ENCODE measurements around the gene CHURC1. TPM values are rescaled to one million over a fixed set of nuclear protein-coding genes. Genes with fewer than 3 reads are reported as not detected.
A peak's percentile ranks its signal among the peaks of the same experiment; 100 is the strongest.

The CHURC1 gene
- total and polyA plus RNA-seq, 2 experiments from 2014 or later, result 62.4 to 134 TPM

- H3K9me3 ChIP-seq (ENCODE audit: low read depth), result no peaks in the 10 kb centered on the region
- peak overlapping the region; percentile 81 for H2AFZ ChIP-seq
- H3K36me3 ChIP-seq (replicated peaks; ENCODE audit: insufficient read depth, low read depth), result no peaks in the 10 kb centered on the region
- 2% methylated on average over 41 of the region's 49 CpGs for WGBS (ENCODE audit: low lambda C conversion rate, missing lambda C conversion rate)
- H3K27ac ChIP-seq, result no peak overlapping the region
- peak overlapping the region; percentile 98 for H3K4me2 ChIP-seq
- peak overlapping the region; percentile 66 for H3K4me3 ChIP-seq
- TF ChIP-seq EZH2 (IDR thresholded peaks at IDR 0.05; ENCODE audit: borderline replicate concordance) (no peak), CTCF (IDR thresholded peaks at IDR 0.05; ENCODE audit: poor library complexity) (no peak), EZH2phosphoT487 (IDR thresholded peaks at IDR 0.05; ENCODE audit: low read depth, severe bottlenecking, unreplicated experiment) (no peak)
- no peaks in the 10 kb centered on the region for H3K79me2 ChIP-seq
- no peaks in the 10 kb centered on the region for H3K9me2 ChIP-seq (replicated peaks; ENCODE audit: insufficient read depth)
- DNase-seq (ENCODE audit: low spot score), result peak; percentile 60
- H4K20me1 ChIP-seq (ENCODE audit: insufficient read depth, poor library complexity, severe bottlenecking), result no peaks in the 10 kb centered on the region
- H3K27me3 ChIP-seq, result peaks cover 71% of the 10 kb centered on the region
- no peaks in the 10 kb centered on the region for H3K4me1 ChIP-seq (ENCODE audit: insufficient read depth)
Measured at GRCh38 chr14:64880221-64881121, 33.8 kb upstream of the CHURC1 start.

GRCh38 chr14:64885559-64885958 is 28.7 kb upstream of the CHURC1 start:
- Histone ChIP-seq H3K79me2 (no peaks in the 10 kb centered on the region), H3K4me2 (no peak overlapping the region), H3K9me3 (ENCODE audit: low read depth) (no peaks in the 10 kb centered on the region), H4K20me1 (ENCODE audit: insufficient read depth, poor library complexity, severe bottlenecking) (no peaks in the 10 kb centered on the region), H3K27ac (no peak overlapping the region), H3K36me3 (replicated peaks; ENCODE audit: insufficient read depth, low read depth) (no peaks in the 10 kb centered on the region), H2AFZ (no peak overlapping the region), H3K9me2 (replicated peaks; ENCODE audit: insufficient read depth) (no peaks in the 10 kb centered on the region), H3K27me3 (peaks cover 47% of the 10 kb centered on the region), H3K4me3 (no peak overlapping the region), H3K4me1 (ENCODE audit: insufficient read depth) (no peaks in the 10 kb centered on the region)
- no peak for TF ChIP-seq CTCF (IDR thresholded peaks at IDR 0.05; ENCODE audit: poor library complexity)
- DNase-seq (ENCODE audit: low spot score), result no peak
- 95% methylated on average over 2 of the region's 2 CpGs for WGBS (ENCODE audit: low lambda C conversion rate, missing lambda C conversion rate)

DNA sequence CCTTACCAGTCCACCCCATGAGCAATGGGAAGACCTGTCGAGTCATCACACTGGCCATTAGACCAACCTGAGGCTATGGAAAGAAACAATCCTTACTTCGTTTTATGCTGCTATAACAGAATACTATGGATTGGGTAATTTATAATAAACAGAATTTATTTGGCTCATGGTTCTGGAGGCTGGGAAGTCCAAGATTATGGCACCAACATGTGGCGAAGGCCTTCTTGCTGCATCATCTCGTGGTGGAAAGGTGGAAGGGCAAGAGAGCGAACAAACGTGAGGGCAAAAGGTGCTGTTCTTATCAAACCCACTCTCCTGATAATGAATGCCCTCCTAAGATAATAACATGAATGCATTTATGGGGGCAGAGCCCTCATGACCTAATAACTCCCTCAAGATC is 24.9 kb upstream of the CHURC1 start:
- no peaks in the 10 kb centered on the region for H3K9me2 ChIP-seq (replicated peaks; ENCODE audit: insufficient read depth)
- no peak overlapping the region for H3K4me2 ChIP-seq
- H3K79me2 ChIP-seq, result no peaks in the 10 kb centered on the region
- no peak for TF ChIP-seq EZH2 (IDR thresholded peaks at IDR 0.05; ENCODE audit: borderline replicate concordance)
- no peaks in the 10 kb centered on the region for H4K20me1 ChIP-seq (ENCODE audit: insufficient read depth, poor library complexity, severe bottlenecking)
- no peak overlapping the region for H2AFZ ChIP-seq
- no peak overlapping the region for H3K4me3 ChIP-seq
- no peaks in the 10 kb centered on the region for H3K36me3 ChIP-seq (replicated peaks; ENCODE audit: insufficient read depth, low read depth)
- DNase-seq (ENCODE audit: low spot score), result no peak
- no peaks in the 10 kb centered on the region for H3K4me1 ChIP-seq (ENCODE audit: insufficient read depth)
- 89% methylated on average over 6 of the region's 6 CpGs for WGBS (ENCODE audit: low lambda C conversion rate, missing lambda C conversion rate)
- H3K27me3 ChIP-seq, result peaks cover 15% of the 10 kb centered on the region
- no peaks in the 10 kb centered on the region for H3K9me3 ChIP-seq (ENCODE audit: low read depth)
- H3K27ac ChIP-seq, result no peak overlapping the region

DNA sequence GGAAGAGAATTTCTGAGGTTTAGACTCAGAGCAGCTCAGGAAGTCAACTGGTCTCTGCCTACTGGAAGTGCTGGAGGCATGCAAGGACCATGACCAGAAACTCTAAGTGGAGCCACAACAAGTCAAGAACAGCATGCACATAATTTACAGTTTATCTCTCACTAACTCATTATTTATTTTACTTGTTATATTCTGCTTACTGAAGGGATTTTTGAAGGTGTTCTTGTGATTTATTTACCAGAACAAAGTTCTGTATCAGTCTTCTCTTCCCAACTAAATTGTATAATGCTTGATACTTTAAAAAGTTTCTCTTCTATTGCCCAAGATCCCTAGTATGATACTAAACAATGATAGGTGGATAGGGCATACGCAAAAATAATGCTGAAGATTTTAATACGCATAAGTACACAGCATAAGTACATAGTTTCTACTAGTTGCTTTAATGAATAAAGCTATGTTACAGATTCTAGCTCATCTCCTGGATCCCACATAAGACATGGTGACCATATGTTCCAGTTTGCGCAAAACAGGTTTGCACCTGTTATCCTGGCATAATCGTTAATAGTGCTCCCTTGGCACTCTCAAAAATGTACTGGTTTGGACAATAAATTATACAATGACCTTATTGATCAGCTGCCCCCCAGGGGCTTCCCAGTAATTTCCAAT is 22.9 kb upstream of the CHURC1 start:
- no peaks in the 10 kb centered on the region for H3K9me3 ChIP-seq (ENCODE audit: low read depth)
- H3K36me3 ChIP-seq (replicated peaks; ENCODE audit: insufficient read depth, low read depth), result no peaks in the 10 kb centered on the region
- H3K27me3 ChIP-seq, result peaks cover 13% of the 10 kb centered on the region
- H3K4me2 ChIP-seq, result no peak overlapping the region
- H2AFZ ChIP-seq, result no peak overlapping the region
- no peaks in the 10 kb centered on the region for H3K79me2 ChIP-seq
- no peak overlapping the region for H3K4me3 ChIP-seq
- WGBS (ENCODE audit: low lambda C conversion rate, missing lambda C conversion rate), result 95% methylated on average over 4 of the region's 4 CpGs
- no peaks in the 10 kb centered on the region for H3K9me2 ChIP-seq (replicated peaks; ENCODE audit: insufficient read depth)
- no peaks in the 10 kb centered on the region for H3K4me1 ChIP-seq (ENCODE audit: insufficient read depth)
- no peak for TF ChIP-seq EZH2 (IDR thresholded peaks at IDR 0.05; ENCODE audit: borderline replicate concordance)
- DNase-seq (ENCODE audit: low spot score), result no peak
- H4K20me1 ChIP-seq (ENCODE audit: insufficient read depth, poor library complexity, severe bottlenecking), result no peaks in the 10 kb centered on the region
- no peak overlapping the region for H3K27ac ChIP-seq
